NT2/D1 (cell line): ENCODE data around the gene PPP1CB.

Source experiments
- SUZ12 ChIP-seq: IDR thresholded peaks from 2 replicates; pipeline ENCODE4 v1.6.1; 2011; ENCODE audit not compliant: insufficient read length, insufficient read depth; ENCODE audit errors: extremely low read depth
- YY1 ChIP-seq: IDR thresholded peaks from 2 replicates; pipeline ENCODE4 v1.6.1; 2011; ENCODE audit not compliant: insufficient read length, insufficient read depth
- ZNF274 ChIP-seq: IDR thresholded peaks from 2 replicates; pipeline ENCODE4 v1.6.1; 2011; ENCODE audit warnings: mild to moderate bottlenecking, low read depth, low read length

- TF ChIP-seq ZNF274: no peak
- TF ChIP-seq YY1: no peak
- no peak for TF ChIP-seq SUZ12
Measured at GRCh38 chr2:28704621-28705020, 47.0 kb upstream of the PPP1CB start.
